Mesothelial cell of epicardium (in vitro differentiated cells): ENCODE results near the gene OTC. TPM values are rescaled to one million over a fixed set of nuclear protein-coding genes. Genes with fewer than 3 reads are reported as not detected.

Experiments used
- DNase-seq, 2 experiments: peaks; one replicate each; pipeline ENCODE4 v3.0.0; 2021; ENCODE audit warnings: low spot score in 2 of 2; ENCODE audit not compliant: unreplicated experiment in 2 of 2
- H3K27ac Mint-ChIP-seq: 2 replicates; pipeline ENCODE4 v1.8.0; 2021; ENCODE audit warnings: mixed read lengths
- H3K27me3 Mint-ChIP-seq: 2 replicates; pipeline ENCODE4 v1.8.0; 2021; ENCODE audit warnings: low read depth, mixed read lengths
- H3K36me3 Mint-ChIP-seq: 2 replicates; pipeline ENCODE4 v1.8.0; 2021; ENCODE audit warnings: mixed read lengths
- H3K4me1 Mint-ChIP-seq: 2 replicates; pipeline ENCODE4 v1.8.0; 2021; ENCODE audit warnings: mixed read lengths
- H3K4me3 Mint-ChIP-seq: 2 replicates; pipeline ENCODE4 v1.8.0; 2021; ENCODE audit warnings: mild to moderate bottlenecking, moderate library complexity, mixed read lengths
- H3K9me3 Mint-ChIP-seq: 2 replicates; pipeline ENCODE4 v1.8.0; 2021; ENCODE audit warnings: mixed read lengths
- total RNA-seq: library from RNA; stranded (reverse); gene quantifications from 3 replicates; pipeline ENCODE4 v1.2.1, GENCODE V29; 2021
- TF ChIP-seq, protein P1 (sequence below): fragments of 200-600 bp; sonication (generic); IDR thresholded peaks from one replicate; pipeline ENCODE4 v1.5.0; 2021; ENCODE audit warnings: antibody characterized with exemption; ENCODE audit not compliant: unreplicated experiment

Gene OTC
- total RNA-seq, 1 donor from 2014 or later: not detected

DNA sequence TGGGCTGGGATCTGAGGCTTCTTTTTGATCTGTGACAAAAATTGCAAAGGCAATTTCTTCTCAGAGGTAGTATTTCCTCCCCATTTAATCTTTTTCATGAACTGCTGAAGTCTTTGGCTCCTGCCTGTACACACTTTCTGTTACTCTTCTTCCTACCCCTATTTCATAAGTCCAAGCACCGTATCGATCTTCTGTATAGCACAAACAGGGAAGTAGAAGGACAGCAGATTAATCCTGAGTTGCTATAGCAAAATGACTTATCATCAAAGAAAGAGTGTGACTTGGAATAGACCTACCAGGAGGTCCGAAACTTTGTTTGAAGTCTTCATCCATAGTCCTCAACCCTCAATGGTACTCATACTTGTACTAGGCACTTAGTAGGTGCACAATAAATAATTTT is 22.0 kb downstream of the OTC start:
- H3K4me3 Mint-ChIP-seq: no peak overlapping the region
- peaks cover 4% of the 10 kb centered on the region for H3K4me1 Mint-ChIP-seq
- H3K27me3 Mint-ChIP-seq: peaks cover 22% of the 10 kb centered on the region
- TF ChIP-seq, protein P1, sequence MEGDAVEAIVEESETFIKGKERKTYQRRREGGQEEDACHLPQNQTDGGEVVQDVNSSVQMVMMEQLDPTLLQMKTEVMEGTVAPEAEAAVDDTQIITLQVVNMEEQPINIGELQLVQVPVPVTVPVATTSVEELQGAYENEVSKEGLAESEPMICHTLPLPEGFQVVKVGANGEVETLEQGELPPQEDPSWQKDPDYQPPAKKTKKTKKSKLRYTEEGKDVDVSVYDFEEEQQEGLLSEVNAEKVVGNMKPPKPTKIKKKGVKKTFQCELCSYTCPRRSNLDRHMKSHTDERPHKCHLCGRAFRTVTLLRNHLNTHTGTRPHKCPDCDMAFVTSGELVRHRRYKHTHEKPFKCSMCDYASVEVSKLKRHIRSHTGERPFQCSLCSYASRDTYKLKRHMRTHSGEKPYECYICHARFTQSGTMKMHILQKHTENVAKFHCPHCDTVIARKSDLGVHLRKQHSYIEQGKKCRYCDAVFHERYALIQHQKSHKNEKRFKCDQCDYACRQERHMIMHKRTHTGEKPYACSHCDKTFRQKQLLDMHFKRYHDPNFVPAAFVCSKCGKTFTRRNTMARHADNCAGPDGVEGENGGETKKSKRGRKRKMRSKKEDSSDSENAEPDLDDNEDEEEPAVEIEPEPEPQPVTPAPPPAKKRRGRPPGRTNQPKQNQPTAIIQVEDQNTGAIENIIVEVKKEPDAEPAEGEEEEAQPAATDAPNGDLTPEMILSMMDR: no peak
- H3K27ac Mint-ChIP-seq: no peak overlapping the region
- peaks cover 28% of the 10 kb centered on the region for H3K9me3 Mint-ChIP-seq
- DNase-seq: no peak
- no peaks in the 10 kb centered on the region for H3K36me3 Mint-ChIP-seq

DNA sequence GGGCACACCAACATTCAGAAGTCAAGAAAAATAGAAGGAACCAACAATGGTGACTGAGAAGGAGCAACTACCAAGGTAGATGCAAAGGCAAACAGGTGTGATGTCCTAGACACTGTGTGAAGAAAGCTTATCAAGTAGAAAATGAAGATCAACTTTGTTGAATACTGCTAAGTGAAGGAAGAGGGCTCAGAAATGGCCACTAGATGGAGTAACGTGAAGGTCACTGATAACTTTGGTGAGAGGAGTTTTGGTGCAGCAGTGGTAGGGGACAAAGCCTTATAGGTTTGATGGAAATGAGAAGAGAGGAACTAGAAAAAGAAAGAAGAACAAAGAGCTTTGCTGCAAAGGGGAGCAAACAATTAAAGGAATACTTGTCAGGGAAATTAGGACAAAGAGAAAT is 23.5 kb downstream of the OTC start:
- Mint-ChIP-seq H3K9me3 (peaks cover 20% of the 10 kb centered on the region), H3K4me1 (peaks cover 4% of the 10 kb centered on the region), H3K27ac (no peak overlapping the region), H3K36me3 (no peaks in the 10 kb centered on the region), H3K27me3 (peaks cover 15% of the 10 kb centered on the region), H3K4me3 (no peak overlapping the region)
- no peak for DNase-seq
- TF ChIP-seq, protein P1: no peak

DNA sequence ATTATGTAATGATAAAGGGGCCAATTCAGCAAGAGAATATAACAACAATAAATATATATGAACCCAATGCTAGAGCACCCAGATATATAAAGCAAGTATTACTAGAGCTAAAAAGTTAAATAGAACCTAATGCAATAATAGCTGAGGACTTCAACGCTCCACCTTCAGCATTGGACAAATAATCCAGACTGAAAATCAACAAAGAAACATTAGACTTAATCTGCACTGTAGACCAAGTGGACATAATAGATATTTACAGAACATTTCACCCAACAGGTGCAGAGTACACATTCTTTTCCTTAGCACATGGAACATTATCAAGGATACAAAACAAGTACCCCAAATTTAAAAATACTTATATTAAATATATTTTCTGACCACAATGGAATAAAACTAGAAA is 24.3 kb downstream of the OTC start:
- no peak for DNase-seq
- Mint-ChIP-seq H3K27me3 (peaks cover 11% of the 10 kb centered on the region), H3K4me3 (no peak overlapping the region), H3K4me1 (no peaks in the 10 kb centered on the region), H3K36me3 (no peaks in the 10 kb centered on the region), H3K27ac (no peak overlapping the region), H3K9me3 (peaks cover 17% of the 10 kb centered on the region)
- TF ChIP-seq, protein P1: no peak

DNA sequence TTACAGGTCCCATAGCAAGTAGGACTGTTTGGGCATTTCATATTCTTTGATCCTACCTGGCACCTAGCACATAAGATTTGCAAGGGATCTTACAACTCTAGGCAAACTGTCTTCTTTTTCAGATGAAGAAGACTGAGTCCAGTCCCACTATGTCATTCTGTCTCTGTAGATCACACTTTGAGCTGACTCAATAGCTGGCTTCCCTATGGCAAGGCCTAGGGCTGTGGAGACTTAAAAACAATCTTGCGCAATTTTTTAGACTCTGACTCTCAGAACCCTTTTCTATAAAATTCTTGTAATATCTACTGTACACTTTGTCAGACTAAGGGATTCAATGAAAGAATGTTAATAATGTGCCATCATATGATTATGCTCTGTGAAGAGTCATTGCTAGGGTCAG is 26.7 kb downstream of the OTC start:
- no peaks in the 10 kb centered on the region for H3K36me3 Mint-ChIP-seq
- no peaks in the 10 kb centered on the region for H3K4me1 Mint-ChIP-seq
- DNase-seq: no peak
- H3K9me3 Mint-ChIP-seq: peaks cover 21% of the 10 kb centered on the region
- TF ChIP-seq, protein P1: no peak
- no peak overlapping the region for H3K4me3 Mint-ChIP-seq
- H3K27me3 Mint-ChIP-seq: peaks cover 3% of the 10 kb centered on the region
- no peak overlapping the region for H3K27ac Mint-ChIP-seq

DNA sequence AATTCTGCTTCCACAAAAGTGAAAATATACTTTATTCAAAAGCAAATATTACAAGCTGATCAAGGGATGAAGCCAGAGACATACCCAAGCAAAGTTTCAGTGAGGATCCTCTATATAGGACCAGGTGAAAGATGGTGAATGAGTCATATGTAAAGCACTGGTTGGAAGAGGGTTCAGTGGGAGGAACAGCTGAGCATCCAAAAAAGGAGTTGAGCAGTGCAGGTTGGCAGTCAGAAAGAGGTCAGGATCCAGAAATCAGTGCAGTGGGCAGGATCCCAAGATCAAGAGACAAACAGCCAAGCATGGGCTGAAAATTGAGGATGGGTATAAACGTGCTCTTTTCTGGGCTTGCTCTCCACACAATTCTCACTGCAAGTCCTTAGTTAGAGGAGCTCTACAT is 30.3 kb downstream of the OTC start:
- Mint-ChIP-seq H3K4me1 (no peaks in the 10 kb centered on the region), H3K4me3 (no peak overlapping the region), H3K9me3 (peaks cover 30% of the 10 kb centered on the region), H3K27ac (no peak overlapping the region), H3K27me3 (peaks cover 4% of the 10 kb centered on the region), H3K36me3 (no peaks in the 10 kb centered on the region)
- TF ChIP-seq, protein P1: no peak
- DNase-seq: no peak

DNA sequence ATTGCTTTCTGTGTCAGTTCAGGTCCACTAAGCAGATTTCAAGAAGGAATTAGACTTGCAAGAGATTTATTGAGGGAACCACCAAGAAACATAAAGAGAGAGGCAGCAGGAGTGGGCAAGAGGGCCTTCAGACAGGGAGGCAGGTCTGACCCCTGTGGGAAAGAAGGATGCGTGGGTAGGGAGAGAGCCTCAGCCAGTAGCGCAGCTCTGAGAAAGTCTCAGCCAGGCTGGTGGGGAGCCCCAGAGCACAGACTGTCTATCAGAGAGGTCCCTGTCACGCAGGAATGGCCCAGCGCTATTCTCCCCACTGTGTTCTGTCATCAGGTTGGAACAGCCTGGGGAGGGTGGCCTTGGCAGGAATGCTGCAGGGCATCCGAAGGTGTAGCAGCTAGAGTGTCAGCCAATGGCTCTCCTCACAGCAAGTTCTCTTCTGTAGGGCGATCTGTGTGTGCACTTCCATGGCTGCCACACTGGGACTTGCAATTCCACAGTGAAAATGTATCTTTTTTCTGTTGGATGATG is 48.0 kb downstream of the OTC start:
- Mint-ChIP-seq H3K27ac (no peak overlapping the region), H3K27me3 (no peaks in the 10 kb centered on the region)

More for the DNA sequence above, 48.0 kb downstream of the OTC start:
- H3K4me1 Mint-ChIP-seq: peaks cover 11% of the 10 kb centered on the region
- DNase-seq: no peak
- no peaks in the 10 kb centered on the region for H3K36me3 Mint-ChIP-seq
- TF ChIP-seq, protein P1: no peak
- no peak overlapping the region for H3K4me3 Mint-ChIP-seq
- peaks cover 11% of the 10 kb centered on the region for H3K9me3 Mint-ChIP-seq
